Measurements from ENCODE around the gene TAS1R2.
"Not testable (repeated sequence)": the region's sequence is repeated elsewhere in the genome, so short reads cannot be mapped to it uniquely, and the experiment has no call there.

TAS1R2 gene

GRCh38 chr1:18859560-18859959 lies at the start of gene TAS1R2:
Gene TAS1R2, minus strand, starts transcription at chr1:18859660. Its CDS starts 0 bp downstream, at chr1:18859660.
- DNase-seq: no peak

DNA sequence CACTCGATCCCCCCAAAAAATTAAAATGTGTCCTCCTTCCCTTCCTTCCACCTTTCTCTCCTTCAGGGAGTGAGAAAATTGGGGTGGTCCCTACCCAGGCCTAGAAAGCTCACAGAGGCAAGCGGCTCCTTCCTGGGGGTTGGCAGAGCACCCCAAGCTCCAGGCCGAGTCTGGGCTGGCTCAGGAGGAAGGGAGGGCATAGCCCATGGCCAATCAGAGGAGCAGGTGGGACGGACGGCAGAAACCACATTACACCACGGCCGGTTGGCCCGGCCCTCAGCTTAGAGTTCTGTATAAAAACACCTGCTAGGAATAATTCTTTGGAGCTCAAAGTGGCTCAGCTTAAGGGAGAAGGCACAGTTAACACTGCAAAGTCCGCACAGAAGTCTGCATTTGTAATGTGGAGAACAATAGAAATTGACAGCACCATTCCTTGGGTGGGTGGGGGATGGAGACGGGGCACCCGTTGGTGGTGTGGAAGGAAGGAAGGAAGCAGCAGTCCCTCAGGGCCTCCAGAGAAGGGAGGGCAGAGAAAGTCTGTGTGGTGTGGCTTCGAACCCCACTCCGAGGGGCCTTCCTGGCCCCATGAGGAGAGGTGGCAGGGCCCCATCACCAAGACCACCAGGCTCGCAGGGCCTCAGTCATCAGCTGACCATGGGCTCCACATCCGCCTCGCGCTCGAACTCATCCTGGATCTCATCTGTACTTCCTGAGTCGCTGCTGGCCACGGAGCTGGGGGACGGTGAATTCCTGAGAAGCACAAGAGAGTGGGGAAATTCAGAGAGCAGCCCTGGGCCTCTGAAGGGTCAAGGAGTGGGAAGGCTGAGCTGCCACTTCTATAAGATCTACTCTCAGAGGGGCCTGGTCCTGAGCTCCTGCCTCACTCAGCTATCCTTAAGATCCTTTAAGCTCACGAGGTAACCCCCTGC lies 48.7 kb upstream of the TAS1R2 start:
- peak; percentile 29 for DNase-seq

DNA sequence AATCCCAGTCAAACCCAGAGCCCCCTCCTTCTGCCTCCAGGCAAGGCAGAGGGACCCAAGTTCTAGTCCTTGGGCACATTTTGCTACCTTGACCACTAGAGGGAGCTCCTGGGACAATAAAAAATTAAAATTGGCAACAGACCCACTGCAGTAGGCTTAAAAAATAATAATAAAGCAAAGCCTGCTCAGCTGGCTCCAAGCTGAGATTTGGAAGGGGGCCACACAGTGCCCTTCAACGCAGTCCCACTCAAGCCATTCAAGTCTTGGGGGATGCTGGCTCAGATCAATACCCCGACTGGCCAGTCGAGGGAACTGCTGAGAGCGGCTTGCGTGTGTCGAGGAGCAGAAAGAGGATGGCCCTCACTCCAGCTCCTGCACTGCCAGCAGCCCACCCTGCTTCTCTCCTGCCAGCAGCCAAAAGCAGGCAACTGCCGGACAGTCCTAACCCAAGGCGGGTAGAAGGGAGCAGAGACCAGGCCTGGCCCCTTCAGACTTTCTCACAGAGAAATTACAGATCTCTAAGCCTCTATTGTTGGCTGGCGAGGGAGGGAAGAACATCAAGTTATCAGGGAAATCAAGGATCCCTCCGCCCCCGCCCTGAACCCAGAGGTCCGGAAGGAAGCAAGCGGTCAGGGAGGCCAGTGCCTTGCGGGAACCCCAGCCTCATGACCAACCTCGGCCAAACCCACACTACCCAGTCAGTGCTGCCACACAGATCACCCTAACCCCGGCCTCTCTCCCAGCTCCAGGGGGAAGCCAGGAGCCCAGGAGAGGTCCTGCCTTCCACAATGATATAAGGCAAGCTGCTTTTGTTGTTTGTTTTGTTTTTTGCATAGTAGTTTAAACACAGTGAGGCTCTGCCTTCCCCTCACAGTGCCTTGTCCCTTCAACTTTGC lies 47.8 kb upstream of the TAS1R2 start:
- peak; percentile 43 for DNase-seq

- no peak for DNase-seq
Measured at GRCh38 chr1:18903291-18903756, 43.9 kb upstream of the TAS1R2 start.

- DNase-seq: peak; percentile 92
Measured at GRCh38 chr1:18902523-18903290, 43.2 kb upstream of the TAS1R2 start, which contains the start of gene ALDH4A1. Gene ALDH4A1, minus strand, starts transcription at chr1:18902555. Its CDS starts 32 bp downstream, at chr1:18902523.

GRCh38 chr1:18901952-18902522 lies 42.6 kb upstream of the TAS1R2 start:
- DNase-seq: no peak

DNA sequence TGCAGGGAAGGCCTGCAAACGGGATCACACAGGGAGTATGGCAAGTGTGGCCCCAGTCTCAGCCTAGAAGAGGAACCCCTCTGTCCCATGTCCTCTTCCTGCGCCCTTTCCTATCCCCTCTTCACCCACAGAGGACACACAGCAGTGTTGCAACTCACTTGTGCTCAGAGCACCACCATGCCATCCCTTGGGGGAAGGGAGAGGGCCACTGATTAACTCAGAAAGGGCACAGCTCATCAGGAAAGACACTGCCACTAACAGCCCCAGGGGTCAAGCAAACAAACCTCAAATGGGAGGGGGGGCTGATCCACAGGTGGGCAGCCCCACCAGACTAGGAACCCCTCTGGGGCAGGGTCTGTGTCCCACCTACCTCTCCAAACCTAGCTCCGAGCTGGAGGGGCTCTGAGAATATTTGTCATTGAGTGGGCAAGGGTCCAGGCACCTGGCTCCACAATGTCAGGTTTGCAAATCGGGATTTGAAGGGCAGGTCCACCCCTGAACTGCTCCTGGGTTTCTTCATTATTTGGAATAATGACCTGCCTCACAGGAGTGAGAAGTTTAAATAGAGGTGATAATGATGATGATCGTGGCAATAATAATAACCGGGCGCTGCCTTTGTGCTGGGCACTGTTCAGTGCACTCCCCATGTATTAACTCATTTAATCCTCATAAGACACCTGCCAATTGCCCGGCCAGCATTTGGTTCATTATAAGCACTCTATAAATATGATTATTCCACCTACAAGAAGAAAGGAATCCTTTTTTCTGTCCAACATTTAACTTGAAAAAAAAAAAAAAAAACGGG lies 41.9 kb upstream of the TAS1R2 start:
- no peak for DNase-seq

DNA sequence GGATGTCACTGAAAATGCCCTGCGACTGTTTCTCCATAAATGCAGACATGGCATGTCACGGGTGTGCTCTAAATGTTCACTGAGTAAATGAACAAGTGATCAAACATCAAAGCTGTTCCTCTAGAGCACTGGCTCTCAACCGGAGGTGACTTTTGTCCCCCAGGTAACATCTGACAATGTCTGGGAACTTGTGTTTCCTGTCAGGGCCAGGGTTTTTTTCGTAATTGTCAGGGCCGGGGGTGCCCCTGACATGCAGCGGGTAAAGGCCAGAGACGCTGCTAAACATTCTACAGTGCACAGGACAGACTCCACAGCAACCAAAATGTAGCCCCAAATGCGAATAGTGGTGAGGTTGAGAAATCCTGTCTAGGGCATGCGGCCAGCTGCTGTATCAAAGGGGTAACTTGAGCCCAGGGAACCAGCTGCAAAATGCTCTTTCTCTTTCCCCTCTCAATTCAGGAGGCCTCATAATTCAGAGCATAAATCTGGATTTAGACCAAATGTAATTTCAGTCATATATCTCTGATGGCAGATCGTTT lies 40.9 kb upstream of the TAS1R2 start:
- DNase-seq: no peak

GRCh38 chr1:18899363-18900049 lies 40.0 kb upstream of the TAS1R2 start:
- DNase-seq: no peak

DNA sequence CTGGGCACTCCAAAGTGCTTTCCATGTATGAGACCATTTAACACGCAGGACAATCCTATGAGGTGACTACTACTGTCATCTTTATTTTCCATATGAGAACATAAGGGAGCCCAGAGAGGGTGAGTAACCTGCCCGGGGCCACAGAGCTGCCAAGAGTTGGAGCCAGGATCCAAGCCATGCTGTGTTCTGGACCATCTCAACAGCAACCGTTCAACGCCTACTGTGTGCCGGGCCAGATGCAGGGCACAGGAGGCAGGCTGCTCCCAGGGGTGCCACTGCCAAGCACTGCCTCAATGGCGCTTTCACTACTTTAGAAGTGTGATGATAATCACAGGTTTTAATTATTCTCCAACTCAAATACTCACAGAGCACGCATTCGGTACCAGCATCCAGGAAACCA lies 39.1 kb upstream of the TAS1R2 start:
- no peak for DNase-seq

DNA sequence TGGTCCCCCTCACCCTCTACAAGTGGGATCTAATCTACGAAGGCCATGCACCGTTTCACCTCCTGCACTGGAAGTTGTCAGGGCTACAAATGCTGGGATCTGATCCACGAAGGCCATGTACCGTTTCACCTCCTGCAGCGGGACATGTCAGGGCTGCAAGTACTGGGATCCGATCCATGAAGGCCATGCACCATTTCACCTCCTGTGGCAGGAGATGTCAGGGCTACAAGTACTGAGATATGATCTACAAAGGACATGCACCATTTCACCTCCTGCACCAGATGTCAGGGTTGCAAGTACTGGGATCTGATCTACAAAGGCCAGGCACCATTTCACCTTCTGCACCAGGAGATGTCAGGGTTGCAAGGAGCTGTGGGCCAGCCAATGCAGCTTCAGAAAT lies 35.9 kb upstream of the TAS1R2 start:
- peak; percentile 5 for DNase-seq

DNA sequence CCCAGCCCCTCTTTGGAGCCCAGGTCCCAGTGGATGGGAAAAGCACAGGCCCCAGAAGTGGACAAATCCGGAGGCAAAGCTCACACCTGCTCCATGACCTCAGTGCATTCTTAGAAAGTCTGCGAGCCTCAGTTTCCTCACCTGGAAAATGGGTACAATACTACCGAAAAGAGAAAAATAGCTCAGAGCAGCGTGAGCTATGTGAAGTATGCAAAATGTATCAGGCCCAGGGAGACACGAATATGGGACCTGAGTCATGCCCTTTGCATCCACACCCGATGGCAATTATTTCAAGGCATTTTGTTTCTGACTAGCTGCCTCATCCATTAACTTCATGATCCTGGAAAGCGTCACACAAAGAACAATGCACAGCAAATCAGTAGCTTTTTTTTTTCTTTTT lies 33.7 kb upstream of the TAS1R2 start:
- no peak for DNase-seq

GRCh38 chr1:18891858-18892257 lies 32.4 kb upstream of the TAS1R2 start:
- not testable (repeated sequence) for DNase-seq

GRCh38 chr1:18891426-18891780 lies 31.9 kb upstream of the TAS1R2 start:
- DNase-seq: no peak

DNA sequence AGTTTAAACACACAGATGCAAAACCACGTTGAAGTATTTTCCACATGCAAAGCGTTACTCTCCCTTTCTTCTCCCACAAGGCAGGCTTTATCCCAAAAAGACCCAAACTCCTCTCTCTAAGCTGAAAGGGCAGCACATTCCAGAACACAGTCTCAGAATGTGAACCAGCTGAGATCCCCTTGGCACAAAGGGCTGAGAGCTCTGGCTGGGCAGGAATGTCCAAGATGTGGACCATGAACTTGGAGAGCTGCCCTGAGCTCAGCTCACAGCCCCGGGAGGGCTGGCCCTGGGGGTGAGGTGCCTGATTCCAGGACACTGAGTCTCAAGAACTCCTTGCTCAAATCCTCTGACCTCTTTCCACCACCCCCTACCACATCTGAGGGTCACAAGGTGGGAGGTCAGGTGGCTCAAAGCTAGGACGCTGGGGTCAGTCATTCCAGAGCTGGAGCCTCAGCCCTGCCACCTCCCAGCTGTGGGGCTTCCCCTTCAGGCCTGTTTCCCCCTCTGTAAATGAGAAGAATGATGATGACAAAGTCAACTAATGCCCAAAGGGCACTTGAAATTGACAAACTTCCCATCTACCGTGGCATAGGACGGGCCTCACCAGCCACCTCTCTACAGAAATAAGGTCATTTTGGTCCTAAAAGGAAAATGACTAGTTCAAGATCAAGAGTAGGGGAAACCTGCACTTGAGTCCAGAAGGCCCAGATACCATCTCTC lies 31.4 kb upstream of the TAS1R2 start:
- DNase-seq: no peak

- DNase-seq: no peak
Measured at GRCh38 chr1:18886003-18886335, 26.5 kb upstream of the TAS1R2 start.

- no peak for DNase-seq
Measured at GRCh38 chr1:18885311-18886002, 26.0 kb upstream of the TAS1R2 start.

- DNase-seq: no peak
Measured at GRCh38 chr1:18884727-18885126, 25.3 kb upstream of the TAS1R2 start.

DNA sequence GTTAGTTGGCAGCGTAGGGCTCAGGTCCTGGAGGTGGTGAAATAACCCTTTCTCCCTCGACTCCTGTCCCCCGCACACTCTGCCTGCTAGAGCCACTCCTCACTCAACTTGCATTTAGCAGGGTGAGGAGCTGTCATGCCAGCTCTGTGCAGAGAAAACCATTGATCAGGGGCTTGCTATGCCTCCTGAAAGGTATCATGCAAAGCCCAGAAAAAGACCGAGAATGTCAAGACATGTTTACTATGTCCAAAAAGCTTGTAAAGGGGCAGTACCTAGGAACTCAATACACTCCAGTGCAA lies 24.9 kb upstream of the TAS1R2 start:
- DNase-seq: no peak

All from NCI-H2107 (cell line).